ENCODE results near the gene C1orf53. TPM values are rescaled to one million over a fixed set of nuclear protein-coding genes. Genes with fewer than 3 reads are reported as not detected.

C1orf53 gene
- total and polyA plus RNA-seq, 2 experiments from 2014 or later, result 2.7 to 3.8 TPM

- no peak for TF ChIP-seq POLR2AphosphoS5 (IDR thresholded peaks at IDR 0.05; ENCODE audit: low read depth)
Measured at GRCh38 chr1:197890936-197891335, 11.5 kb upstream of the C1orf53 start (continued).

DNA sequence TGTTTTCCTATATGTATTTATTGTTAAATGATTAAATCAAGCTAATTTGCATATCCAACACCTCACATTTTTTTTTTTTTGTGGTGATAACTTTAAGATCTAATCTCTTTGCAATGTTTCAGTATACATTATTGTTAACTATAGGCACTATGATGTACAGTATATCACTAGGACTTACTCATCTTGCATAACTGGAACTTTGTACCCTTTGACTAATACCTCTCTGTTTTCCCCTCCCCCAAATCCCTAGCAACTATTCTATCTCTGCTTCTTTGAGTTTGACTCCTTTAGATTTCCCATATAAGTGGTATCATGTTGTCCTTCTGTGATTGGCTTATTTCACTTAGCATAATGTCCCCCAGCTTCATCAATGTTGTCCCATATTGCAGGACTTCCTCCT lies 9.7 kb upstream of the C1orf53 start:
- no peaks in the 10 kb centered on the region for H3K9me3 Mint-ChIP-seq
- Histone ChIP-seq H2AFZ (no peak overlapping the region), H3K27me3 (ENCODE audit: insufficient read depth) (no peaks in the 10 kb centered on the region), H4K20me1 (replicated peaks; ENCODE audit: insufficient read depth) (no peaks in the 10 kb centered on the region), H3K9me2 (ENCODE audit: insufficient read depth) (no peaks in the 10 kb centered on the region), H3K36me3 (ENCODE audit: insufficient read depth) (no peaks in the 10 kb centered on the region), H3K79me2 (replicated peaks; ENCODE audit: insufficient read depth) (no peaks in the 10 kb centered on the region), H3K4me2 (no peak overlapping the region), H3F3A (replicated peaks; ENCODE audit: low read depth) (no peaks in the 10 kb centered on the region), H3K27ac (ENCODE audit: low read depth) (no peak overlapping the region), H3K4me1 (ENCODE audit: insufficient read depth) (peaks cover 11% of the 10 kb centered on the region), H3K4me3 (no peak overlapping the region)
- TF ChIP-seq ZNF114 (CRISPR knock-in tag; IDR thresholded peaks at IDR 0.05) (no peak), STAT1 (IDR thresholded peaks at IDR 0.05; ENCODE audit: unreplicated experiment) (no peak), NANOG (IDR thresholded peaks at IDR 0.05; ENCODE audit: borderline replicate concordance) (no peak), ZNF331 (CRISPR knock-in tag; IDR thresholded peaks at IDR 0.05; ENCODE audit: low read depth) (no peak), POLR2AphosphoS5 (IDR thresholded peaks at IDR 0.05; ENCODE audit: low read depth) (no peak), EZH2phosphoT487 (IDR thresholded peaks at IDR 0.05; ENCODE audit: unreplicated experiment) (no peak), CREB1 (CRISPR knock-in tag; IDR thresholded peaks at IDR 0.05; ENCODE audit: low read depth) (no peak)
- TF ChIP-seq, protein P1, sequence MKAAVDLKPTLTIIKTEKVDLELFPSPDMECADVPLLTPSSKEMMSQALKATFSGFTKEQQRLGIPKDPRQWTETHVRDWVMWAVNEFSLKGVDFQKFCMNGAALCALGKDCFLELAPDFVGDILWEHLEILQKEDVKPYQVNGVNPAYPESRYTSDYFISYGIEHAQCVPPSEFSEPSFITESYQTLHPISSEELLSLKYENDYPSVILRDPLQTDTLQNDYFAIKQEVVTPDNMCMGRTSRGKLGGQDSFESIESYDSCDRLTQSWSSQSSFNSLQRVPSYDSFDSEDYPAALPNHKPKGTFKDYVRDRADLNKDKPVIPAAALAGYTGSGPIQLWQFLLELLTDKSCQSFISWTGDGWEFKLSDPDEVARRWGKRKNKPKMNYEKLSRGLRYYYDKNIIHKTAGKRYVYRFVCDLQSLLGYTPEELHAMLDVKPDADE (IDR thresholded peaks at IDR 0.05), result no peak
- TF ChIP-seq, protein P2, sequence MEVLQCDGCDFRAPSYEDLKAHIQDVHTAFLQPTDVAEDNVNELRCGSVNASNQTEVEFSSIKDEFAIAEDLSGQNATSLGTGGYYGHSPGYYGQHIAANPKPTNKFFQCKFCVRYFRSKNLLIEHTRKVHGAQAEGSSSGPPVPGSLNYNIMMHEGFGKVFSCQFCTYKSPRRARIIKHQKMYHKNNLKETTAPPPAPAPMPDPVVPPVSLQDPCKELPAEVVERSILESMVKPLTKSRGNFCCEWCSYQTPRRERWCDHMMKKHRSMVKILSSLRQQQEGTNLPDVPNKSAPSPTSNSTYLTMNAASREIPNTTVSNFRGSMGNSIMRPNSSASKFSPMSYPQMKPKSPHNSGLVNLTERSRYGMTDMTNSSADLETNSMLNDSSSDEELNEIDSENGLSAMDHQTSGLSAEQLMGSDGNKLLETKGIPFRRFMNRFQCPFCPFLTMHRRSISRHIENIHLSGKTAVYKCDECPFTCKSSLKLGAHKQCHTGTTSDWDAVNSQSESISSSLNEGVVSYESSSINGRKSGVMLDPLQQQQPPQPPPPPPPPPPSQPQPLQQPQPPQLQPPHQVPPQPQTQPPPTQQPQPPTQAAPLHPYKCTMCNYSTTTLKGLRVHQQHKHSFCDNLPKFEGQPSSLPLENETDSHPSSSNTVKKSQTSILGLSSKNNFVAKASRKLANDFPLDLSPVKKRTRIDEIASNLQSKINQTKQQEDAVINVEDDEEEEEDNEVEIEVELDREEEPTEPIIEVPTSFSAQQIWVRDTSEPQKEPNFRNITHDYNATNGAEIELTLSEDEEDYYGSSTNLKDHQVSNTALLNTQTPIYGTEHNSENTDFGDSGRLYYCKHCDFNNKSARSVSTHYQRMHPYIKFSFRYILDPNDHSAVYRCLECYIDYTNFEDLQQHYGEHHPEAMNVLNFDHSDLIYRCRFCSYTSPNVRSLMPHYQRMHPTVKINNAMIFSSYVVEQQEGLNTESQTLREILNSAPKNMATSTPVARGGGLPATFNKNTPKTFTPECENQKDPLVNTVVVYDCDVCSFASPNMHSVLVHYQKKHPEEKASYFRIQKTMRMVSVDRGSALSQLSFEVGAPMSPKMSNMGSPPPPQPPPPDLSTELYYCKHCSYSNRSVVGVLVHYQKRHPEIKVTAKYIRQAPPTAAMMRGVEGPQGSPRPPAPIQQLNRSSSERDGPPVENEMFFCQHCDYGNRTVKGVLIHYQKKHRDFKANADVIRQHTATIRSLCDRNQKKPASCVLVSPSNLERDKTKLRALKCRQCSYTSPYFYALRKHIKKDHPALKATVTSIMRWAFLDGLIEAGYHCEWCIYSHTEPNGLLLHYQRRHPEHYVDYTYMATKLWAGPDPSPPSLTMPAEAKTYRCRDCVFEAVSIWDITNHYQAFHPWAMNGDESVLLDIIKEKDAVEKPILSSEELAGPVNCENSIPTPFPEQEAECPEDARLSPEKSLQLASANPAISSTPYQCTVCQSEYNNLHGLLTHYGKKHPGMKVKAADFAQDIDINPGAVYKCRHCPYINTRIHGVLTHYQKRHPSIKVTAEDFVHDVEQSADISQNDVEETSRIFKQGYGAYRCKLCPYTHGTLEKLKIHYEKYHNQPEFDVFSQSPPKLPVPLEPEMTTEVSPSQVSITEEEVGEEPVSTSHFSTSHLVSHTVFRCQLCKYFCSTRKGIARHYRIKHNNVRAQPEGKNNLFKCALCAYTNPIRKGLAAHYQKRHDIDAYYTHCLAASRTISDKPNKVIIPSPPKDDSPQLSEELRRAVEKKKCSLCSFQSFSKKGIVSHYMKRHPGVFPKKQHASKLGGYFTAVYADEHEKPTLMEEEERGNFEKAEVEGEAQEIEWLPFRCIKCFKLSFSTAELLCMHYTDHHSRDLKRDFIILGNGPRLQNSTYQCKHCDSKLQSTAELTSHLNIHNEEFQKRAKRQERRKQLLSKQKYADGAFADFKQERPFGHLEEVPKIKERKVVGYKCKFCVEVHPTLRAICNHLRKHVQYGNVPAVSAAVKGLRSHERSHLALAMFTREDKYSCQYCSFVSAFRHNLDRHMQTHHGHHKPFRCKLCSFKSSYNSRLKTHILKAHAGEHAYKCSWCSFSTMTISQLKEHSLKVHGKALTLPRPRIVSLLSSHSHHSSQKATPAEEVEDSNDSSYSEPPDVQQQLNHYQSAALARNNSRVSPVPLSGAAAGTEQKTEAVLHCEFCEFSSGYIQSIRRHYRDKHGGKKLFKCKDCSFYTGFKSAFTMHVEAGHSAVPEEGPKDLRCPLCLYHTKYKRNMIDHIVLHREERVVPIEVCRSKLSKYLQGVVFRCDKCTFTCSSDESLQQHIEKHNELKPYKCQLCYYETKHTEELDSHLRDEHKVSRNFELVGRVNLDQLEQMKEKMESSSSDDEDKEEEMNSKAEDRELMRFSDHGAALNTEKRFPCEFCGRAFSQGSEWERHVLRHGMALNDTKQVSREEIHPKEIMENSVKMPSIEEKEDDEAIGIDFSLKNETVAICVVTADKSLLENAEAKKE (CRISPR knock-in tag; IDR thresholded peaks at IDR 0.05), result no peak
- H3K27me3 Mint-ChIP-seq (ENCODE audit: insufficient read depth, low read depth, poor library complexity), result peaks cover 3% of the 10 kb centered on the region
- H3K4me1 Mint-ChIP-seq, result peaks cover 21% of the 10 kb centered on the region
- H3K27ac Mint-ChIP-seq, result no peak overlapping the region
- DNase-seq (ENCODE audit: low spot score) (no peak), ATAC-seq (no peak)
- no peak overlapping the region for H3K4me3 Mint-ChIP-seq
- no peaks in the 10 kb centered on the region for H3K36me3 Mint-ChIP-seq (ENCODE audit: low read depth)
